Activated CD8-positive, alpha-beta memory T cell treated with anti-CD3 and anti-CD28 coated beads, Interleukin-2, amount 50 U/mL, for 24 hours (primary cell): Measurements from ENCODE around the gene FAM53C.
"Not testable (repeated sequence)": the region's sequence is repeated elsewhere in the genome, so short reads cannot be mapped to it uniquely, and the experiment has no call there.

Experiments
- DNase-seq: peaks from one replicate; pipeline ENCODE4 v3.0.0-alpha.2; 2020; ENCODE audit errors: extremely low read depth

FAM53C gene

GRCh38 chr5:138337685-138338410 lies at the start of gene FAM53C:
Gene FAM53C, plus strand, starts transcription at chr5:138338266. Its CDS starts 3,070 bp downstream, at chr5:138341336.
- DNase-seq: peak; percentile 78

DNA sequence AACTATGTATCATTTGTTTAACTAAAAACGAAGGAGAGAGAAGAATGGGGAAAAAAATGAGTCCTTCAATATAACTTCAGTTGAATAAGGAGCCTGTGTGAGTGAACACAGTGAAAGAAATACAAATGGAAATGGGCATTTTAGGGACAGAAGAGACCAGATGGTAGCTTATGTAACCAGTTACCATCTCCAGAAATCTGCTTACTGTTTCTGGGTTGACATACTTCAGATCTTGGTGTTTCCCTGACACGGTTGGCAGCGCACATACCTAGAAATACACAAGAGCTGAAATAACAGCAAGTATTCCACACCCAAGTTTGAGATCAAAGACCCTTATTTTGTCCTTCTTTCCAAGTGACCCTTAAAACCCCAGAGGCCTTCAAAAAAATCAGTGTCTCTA lies 48.8 kb upstream of the FAM53C start:
- no peak for DNase-seq

GRCh38 chr5:138303372-138303771 lies 34.7 kb upstream of the FAM53C start:
- DNase-seq: no peak

DNA sequence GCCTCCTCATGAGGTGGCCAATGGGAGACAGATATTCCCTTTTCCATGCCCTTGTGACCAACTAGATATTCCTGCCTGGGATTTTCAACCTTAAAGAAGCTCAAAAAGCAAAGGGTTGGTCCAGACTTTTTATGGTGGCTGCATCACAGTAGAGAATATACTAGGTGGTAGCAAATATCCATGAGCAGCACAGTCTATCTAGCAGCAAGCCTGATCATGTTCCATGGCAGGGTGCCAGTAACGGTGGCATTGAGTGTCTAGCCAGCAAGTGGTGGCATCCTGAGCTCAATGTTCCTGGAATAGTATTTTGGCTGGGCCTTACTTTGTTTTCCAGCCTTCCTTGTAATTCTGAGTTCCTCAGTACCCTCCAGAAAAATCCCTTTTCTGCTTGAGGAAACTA lies 32.3 kb upstream of the FAM53C start:
- DNase-seq: no peak

- no peak for DNase-seq
Measured at GRCh38 chr5:138315751-138316278, 22.3 kb upstream of the FAM53C start.

DNA sequence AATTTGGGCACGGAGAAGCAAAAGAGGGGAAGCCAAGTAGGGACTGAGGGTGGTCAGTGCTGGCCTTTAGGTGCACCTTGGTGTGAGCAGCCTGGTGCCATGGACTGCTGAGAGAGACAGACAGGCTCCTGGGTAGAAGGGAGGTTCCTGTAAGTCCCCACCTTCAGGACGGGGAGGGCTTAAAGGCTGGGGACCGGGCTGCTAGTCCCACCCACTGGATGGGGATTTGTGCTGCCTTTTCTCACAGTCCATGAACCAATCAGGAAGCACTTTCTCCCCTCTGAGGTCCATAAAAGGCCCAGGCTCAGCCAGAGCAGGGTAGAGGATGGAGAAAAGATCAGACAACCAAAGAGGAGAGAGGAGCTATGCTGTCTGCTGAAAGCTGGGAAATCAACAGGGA lies 21.7 kb upstream of the FAM53C start:
- DNase-seq: no peak

- not testable (repeated sequence) for DNase-seq
Measured at GRCh38 chr5:138318211-138318610, 19.9 kb upstream of the FAM53C start.

- no peak for DNase-seq
Measured at GRCh38 chr5:138330813-138331448, 7.1 kb upstream of the FAM53C start.

DNA sequence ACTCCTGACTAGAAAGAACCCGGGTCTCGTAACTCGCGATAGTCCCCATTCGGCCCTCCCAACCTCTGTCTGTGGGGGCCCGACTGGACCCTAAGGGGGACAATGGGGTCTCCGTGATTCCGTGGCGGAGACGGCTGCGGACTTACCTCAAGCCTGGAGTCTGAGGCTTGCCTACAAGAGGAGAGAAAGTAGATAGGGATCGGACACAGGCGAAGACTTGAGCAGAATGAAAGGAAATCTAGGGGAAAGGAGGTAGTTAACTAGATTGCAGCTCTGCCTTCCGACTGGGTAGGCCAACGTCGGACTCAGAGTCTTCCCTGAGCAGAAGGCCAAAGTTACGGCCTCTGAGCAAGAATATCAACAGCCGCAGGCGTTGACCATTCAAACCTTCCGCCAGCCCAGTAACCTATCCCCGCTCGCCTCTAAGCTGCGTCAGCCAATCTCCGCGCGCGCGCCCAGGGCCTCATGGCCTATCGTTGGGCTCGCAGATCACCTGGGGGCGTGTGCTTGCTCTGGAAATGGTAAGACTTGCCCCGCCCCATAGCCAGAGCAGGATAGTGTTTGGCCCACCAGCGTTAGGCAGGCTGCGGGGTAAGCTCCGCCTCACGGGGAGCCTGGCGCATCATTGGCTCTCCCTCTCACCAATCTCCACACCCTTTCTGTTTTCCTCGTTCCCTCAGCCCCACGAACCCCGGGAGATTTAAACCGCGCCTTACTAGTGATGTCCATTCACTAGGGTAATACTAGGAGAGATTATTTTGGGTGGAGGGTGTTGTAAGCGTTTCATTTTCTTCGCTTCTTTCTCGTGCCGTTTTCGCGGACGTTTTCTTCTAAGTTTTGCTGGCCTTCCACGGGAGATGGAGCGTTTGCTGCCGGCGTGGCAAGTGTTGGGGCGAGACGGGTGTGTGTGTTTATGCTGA lies 6.4 kb upstream of the FAM53C start, which contains the start of gene CDC25C:
Gene CDC25C (minus strand): TSS at position 356 of the 920 bp plus-strand sequence. CDS start 624 bp downstream, outside the sequence.
- peak; percentile 93 for DNase-seq

GRCh38 chr5:138334867-138335447 lies 3.1 kb upstream of the FAM53C start:
- no peak for DNase-seq

DNA sequence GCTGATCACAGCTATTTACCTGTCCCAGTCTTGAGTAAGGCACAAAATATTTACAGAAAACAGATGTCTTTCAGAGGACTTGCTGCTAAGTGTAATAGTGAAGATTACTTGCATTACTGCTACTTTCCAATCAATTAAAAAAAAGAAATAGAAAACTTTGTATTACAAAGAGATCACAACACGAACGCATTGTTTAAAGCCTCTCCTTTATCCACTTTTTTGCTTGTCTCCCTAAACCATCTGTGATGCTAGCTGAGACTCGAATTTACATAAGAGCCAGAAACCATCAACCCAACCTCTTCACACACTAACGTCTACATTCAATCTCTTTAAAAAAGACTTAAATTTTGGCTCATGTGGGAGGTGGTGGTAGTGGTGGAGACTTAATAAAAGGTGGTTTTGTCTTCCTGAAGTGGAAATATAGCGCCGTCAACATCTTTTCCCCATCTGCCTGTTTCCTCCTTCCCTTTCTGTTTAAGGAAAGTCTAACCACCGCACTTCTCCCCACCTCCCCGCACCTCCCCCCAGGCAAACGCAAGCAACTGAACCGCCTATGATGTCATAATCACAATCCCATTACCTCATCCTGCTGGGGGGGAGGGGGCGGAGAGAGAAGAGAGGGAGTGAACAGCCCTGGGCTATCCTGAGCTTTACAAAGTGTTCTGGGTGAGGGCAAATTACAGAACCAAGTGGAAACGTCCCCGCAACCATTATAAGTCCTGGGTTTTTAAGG lies 948 bp upstream of the FAM53C start:
- peak; percentile 51 for DNase-seq

DNA sequence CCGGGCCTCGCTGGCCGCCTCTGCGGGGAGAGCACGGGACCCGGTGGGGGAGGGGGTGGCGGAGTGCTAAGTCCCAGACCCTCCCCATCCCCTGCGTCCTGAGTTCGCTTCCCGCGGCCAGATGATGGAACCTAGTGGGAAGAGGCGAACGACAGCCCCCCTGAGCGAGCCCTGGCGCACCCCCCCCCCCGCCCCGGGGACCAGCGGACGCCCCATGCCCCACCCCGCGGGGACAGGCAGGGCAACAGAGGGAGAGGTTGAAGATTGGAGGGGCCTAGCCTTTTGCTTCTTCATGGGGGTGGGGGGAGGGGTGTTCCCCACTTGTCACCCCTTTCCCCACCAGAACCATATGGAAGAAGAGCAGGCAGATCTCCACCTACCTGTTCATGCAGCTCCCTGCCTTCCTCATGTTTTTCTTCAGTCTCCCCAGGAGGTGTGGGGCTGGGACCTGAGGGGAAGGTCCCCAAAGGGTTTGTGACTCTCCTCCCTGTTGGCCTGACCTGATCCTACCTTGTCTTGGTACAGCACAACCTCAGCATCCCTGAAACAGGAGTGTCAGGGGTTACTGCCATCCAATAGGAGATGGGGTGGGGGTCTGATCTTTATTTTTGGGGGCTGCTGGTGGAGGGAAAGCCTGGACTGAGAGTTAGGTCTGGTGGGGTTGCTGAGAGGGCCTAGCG lies 485 bp downstream of the FAM53C start:
- no peak for DNase-seq

GRCh38 chr5:138339091-138339456 lies 1.0 kb downstream of the FAM53C start:
- DNase-seq: no peak

DNA sequence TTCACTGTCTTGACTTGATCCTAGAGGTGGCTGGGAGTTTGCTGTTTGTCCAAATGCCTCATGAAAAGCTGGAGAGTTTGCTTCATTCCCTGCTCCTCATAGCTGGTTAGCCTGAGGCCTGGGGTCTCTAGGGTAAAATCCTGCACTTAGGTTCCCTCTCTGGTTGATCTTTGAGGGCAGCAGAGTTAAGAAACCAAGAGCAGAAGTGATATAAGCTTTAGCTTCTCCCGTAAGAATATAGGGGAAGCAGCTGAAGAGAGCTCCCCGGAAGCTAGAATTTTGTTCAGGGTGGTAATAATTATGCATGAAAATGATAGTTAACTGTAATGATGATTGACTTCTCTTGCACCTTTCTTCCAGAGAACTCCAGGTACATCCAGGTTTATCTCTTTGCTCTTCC lies 1.4 kb downstream of the FAM53C start:
- DNase-seq: no peak

DNA sequence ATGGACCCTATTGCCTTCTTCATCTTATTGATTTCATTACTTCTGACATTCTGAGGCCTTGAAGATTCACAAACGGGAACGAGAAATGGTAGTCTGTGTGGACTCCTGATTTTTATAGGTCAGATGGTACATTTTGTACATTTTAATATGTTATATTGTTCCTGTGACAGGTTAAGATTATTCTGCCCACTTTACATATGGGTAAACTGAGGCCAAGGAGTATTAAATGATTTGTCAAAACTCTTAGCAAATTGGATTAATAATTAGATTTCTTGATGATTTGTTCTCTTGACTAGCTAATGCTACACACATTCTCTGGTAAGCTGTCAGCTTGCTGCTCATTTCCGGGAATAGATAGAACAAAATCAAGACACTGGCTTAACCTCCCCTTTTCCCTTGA lies 1.9 kb downstream of the FAM53C start:
- no peak for DNase-seq

DNA sequence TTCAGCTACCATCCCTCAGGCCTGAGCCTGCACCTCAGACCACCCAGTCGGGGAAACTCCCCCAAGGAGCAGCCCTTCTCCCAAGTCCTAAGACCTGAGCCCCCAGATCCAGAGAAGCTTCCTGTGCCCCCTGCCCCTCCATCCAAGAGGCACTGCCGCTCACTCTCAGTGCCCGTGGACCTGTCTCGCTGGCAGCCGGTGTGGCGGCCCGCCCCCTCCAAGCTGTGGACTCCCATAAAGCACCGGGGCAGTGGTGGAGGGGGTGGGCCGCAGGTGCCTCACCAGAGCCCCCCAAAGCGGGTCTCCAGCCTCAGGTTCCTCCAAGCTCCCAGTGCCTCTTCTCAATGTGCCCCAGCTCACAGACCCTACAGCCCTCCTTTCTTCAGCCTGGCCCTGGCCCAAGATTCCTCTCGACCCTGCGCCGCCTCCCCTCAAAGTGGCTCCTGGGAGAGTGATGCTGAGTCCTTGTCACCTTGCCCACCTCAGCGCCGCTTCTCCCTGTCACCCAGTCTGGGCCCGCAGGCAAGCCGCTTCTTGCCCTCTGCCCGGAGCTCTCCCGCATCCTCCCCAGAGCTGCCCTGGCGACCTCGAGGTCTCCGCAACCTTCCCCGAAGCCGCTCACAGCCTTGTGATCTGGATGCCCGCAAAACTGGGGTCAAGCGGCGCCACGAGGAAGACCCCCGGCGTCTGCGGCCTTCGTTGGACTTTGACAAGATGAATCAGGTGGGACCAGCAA lies 7.0 kb downstream of the FAM53C start:
- no peak for DNase-seq

DNA sequence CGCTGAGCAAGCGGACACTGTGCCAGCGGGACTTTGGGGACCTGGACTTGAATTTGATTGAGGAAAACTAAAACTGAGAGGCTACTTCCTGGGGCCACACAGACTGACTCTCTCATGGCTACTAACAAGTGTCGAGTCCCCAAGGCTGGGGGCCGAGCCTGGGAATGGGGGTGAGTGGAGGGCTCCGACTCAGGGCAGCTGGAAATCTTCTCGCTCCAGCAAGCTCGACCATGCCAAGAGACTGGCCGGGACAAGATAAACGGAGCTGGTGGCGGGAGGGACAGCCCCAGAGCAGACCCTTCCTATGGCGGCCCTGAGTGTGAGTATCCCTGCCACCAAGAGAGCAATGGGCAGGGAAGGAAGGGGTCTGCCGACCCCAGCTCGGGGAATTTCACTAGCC lies 8.8 kb downstream of the FAM53C start:
- no peak for DNase-seq

DNA sequence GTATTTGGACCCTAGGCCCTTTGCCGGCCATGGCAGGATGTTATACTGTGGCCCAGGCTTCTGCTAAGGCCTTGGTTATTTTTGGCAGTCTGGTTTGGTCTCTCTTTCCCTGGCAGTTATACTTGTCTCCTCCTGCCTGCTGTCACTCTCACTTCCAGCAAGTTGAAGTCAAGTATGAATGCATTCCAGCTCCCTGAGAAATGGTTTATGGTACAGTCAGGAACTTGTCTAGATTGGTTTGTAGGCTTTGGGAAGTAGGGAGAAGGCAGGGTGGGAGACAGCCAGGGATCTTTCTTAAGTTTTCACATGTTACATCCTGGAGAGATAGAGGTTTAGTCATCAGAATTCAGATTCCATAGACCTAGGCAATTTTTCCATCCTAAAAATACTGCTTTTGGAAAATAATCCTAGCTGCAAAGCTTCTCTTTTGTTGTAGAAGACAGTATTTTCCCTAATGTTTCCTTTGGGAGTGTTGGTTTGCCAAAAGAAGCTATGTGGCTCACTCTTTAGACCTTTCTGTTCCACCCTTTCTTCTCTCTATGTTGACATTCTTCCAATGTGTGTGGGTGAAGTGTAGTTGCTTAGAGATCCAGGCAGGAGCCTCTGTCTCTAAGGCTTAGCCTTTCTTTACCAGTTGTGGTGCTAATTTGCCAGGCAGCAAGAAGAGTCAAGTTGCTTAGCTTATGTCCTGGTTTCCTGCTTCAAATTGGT lies 11.9 kb downstream of the FAM53C start:
- no peak for DNase-seq

DNA sequence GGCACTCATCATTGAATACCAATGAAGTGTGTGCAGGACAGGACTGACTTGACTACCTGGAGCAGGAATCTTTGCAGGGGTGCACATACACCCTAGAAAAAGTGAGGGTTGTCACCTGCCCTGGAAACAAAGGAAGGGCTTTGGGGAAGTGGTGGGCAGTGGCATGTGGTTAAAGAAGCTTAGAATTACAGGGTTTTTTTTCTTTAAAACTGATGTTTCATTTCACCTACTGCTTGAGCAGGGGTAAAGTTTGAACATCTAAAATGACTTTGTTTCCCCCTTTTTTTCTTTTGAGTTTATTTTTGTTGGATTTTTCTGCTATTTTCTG lies 12.5 kb downstream of the FAM53C start:
- DNase-seq: no peak
